Neural progenitor cell (in vitro differentiated cells): ENCODE data around the gene ASCC2.

ENCODE experiments used
- EZH2 ChIP-seq: fragments of 200-600 bp; sonication (generic); IDR thresholded peaks from 2 replicates; pipeline ENCODE4 v1.6.1; 2017; ENCODE audit warnings: antibody characterized with exemption, mild to moderate bottlenecking, moderate library complexity
- EZH2phosphoT487 ChIP-seq: fragments of 200-600 bp; sonication (generic); IDR thresholded peaks from 2 replicates; pipeline ENCODE4 v1.6.1; 2017; ENCODE audit warnings: antibody characterized with exemption
- TF ChIP-seq, protein P1 (sequence below): fragments of 200-600 bp; sonication (generic); IDR thresholded peaks from 2 replicates; pipeline ENCODE4 v1.5.1; 2017; ENCODE audit warnings: antibody characterized with exemption, mild to moderate bottlenecking

DNA sequence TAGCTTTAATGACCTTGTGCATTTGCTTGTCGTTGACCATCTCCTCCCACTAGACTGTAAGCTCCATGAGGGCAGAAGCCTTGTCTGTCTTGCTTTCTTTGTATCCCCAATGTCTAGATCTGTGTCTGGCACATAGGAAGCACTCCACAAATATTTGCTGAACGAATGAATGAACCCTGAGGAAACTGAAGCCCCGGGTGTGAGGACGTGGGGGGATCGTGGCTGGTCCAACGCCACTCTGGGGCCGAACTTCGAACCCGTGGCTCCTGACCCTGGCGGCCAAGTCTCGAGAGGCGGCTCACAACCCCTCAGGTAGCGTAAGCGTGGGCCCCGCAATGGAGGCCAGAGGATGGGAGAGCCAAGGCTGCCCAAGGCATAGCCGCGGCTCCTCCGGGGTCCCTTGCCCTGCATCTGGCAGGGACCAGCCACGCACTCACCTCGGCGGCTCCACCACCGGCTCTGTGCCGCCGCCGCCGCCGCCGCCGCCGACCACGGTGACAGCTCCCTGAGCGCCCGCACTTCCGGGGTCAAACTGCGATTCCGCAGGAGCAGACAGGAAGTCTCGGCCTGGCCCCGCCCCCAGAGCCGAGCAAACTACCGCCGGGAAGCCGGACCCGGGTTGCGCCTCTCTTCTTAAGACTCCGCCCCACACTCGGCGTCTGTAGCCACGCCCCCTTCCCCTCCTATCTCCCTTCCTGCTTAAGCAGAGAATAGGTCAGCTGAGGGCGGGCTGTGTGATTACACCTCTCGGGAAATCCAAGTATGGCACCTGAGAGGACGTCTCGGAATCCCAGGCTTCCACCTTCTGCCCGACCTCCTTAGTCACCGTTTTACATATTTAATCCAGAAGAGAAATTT is at the start of gene ASCC2:
- TF ChIP-seq EZH2phosphoT487, result no peak
- TF ChIP-seq, protein P1, sequence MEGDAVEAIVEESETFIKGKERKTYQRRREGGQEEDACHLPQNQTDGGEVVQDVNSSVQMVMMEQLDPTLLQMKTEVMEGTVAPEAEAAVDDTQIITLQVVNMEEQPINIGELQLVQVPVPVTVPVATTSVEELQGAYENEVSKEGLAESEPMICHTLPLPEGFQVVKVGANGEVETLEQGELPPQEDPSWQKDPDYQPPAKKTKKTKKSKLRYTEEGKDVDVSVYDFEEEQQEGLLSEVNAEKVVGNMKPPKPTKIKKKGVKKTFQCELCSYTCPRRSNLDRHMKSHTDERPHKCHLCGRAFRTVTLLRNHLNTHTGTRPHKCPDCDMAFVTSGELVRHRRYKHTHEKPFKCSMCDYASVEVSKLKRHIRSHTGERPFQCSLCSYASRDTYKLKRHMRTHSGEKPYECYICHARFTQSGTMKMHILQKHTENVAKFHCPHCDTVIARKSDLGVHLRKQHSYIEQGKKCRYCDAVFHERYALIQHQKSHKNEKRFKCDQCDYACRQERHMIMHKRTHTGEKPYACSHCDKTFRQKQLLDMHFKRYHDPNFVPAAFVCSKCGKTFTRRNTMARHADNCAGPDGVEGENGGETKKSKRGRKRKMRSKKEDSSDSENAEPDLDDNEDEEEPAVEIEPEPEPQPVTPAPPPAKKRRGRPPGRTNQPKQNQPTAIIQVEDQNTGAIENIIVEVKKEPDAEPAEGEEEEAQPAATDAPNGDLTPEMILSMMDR, result peak; percentile 4
- no peak for TF ChIP-seq EZH2
